PC-9 (cell line): Measurements from ENCODE around the gene LAPTM5. TPM values are rescaled to one million over a fixed set of nuclear protein-coding genes. Genes with fewer than 3 reads are reported as not detected.
A peak's percentile ranks its signal among the peaks of the same experiment; 100 is the strongest.

Experiments
- BruUV-seq: library from RNA; stranded (reverse); fragments of 400-500 nt; replicated peaks from 2 replicates; lab custom pipeline; 2021; lab: Mats Ljungman, UMichigan
- CTCF ChIA-PET: fragments of 300-600 bp; sonication (Branson Sonifier 250); formaldehyde crosslinking; loops from one replicate; lab custom pipeline; 2022; ENCODE audit warnings: antibody characterized with exemption; lab: Charles Lee
- POLR2A ChIA-PET: fragments of 300-600 bp; sonication (Branson Sonifier 250); formaldehyde crosslinking; loops from one replicate; lab custom pipeline; 2022; ENCODE audit warnings: antibody characterized with exemption; ENCODE audit not compliant: unreplicated experiment; lab: Charles Lee
- DNase-seq, 2 experiments: peaks; one replicate each; pipeline versions ENCODE4 v3.0.0 to v3.0.0-alpha.2; 2015 to 2022; ENCODE audit warnings: mixed read lengths in 1 of 2
- H2AFZ ChIP-seq: fragments of 200-600 bp; sonication (generic); 2 replicates; pipeline ENCODE4 v1.8.1; 2017; ENCODE audit warnings: antibody characterized with exemption
- H3F3A ChIP-seq: fragments of 200-600 bp; sonication (generic); 2 replicates; pipeline ENCODE4 v1.8.1; 2017; ENCODE audit warnings: antibody characterized with exemption, mild to moderate bottlenecking, low read depth; ENCODE audit not compliant: insufficient read depth
- H3K27ac ChIP-seq: fragments of 200-600 bp; sonication (generic); 2 replicates; pipeline ENCODE4 v1.6.1; 2016; ENCODE audit warnings: mixed run types
- H3K27me3 ChIP-seq: fragments of 200-600 bp; sonication (generic); 2 replicates; pipeline ENCODE4 v1.6.1; 2016; ENCODE audit warnings: low read depth, mixed run types; ENCODE audit not compliant: insufficient read depth
- H3K36me3 ChIP-seq: fragments of 200-600 bp; sonication (generic); 2 replicates; pipeline ENCODE4 v1.6.1; 2016; ENCODE audit warnings: low read depth, mixed run types
- H3K4me1 ChIP-seq: fragments of 200-600 bp; sonication (generic); replicated peaks from 2 replicates; pipeline ENCODE4 v1.6.1; 2016; ENCODE audit warnings: mixed run types; ENCODE audit not compliant: insufficient read depth
- H3K4me2 ChIP-seq: fragments of 200-600 bp; sonication (generic); 2 replicates; pipeline ENCODE4 v1.6.1; 2017; ENCODE audit warnings: mixed run types
- H3K4me3 ChIP-seq: fragments of 200-600 bp; sonication (generic); 2 replicates; pipeline ENCODE4 v1.6.1; 2016; ENCODE audit warnings: mixed run types
- H3K79me2 ChIP-seq: fragments of 200-600 bp; sonication (generic); 2 replicates; pipeline ENCODE4 v1.6.1; 2017; ENCODE audit warnings: low read depth, mixed run types
- H3K9me2 ChIP-seq: fragments of 200-600 bp; sonication (generic); 2 replicates; pipeline ENCODE4 v1.8.1; 2017; ENCODE audit warnings: mild to moderate bottlenecking; ENCODE audit not compliant: insufficient read depth
- H3K9me3 ChIP-seq: fragments of 200-600 bp; sonication (generic); 2 replicates; pipeline ENCODE4 v1.8.1; 2016; ENCODE audit warnings: low read depth; ENCODE audit not compliant: insufficient read depth
- H4K20me1 ChIP-seq: fragments of 200-600 bp; sonication (generic); 2 replicates; pipeline ENCODE4 v1.8.1; 2017; ENCODE audit not compliant: insufficient read depth
- EZH2 ChIP-seq: fragments of 200-600 bp; sonication (generic); IDR thresholded peaks from 2 replicates; pipeline ENCODE4 v1.8.0; 2017; ENCODE audit warnings: antibody characterized with exemption, low read depth
- intact Hi-C: fragments of 100-400 bp; cut with micrococcal nuclease; formaldehyde crosslinking; loops from one replicate; pipeline ENCODE4 v1.10.0; 2022; ENCODE audit not compliant: unreplicated experiment
- total RNA-seq: library from RNA; stranded (reverse); gene quantifications from 2 replicates; pipeline ENCODE4 v1.2.3, GENCODE V29; 2021
- TF ChIP-seq, protein P1 (sequence below): fragments of 200-600 bp; sonication (generic); conservative IDR thresholded peaks from 2 replicates; pipeline ENCODE4 v1.6.1; 2017; ENCODE audit warnings: mixed run types, antibody characterized with exemption, mild to moderate bottlenecking, moderate library complexity

Gene LAPTM5
- total RNA-seq, 1 experiment from 2014 or later, result 5.0 TPM

- Histone ChIP-seq H3K79me2 (no peaks in the 10 kb centered on the region), H2AFZ (no peak overlapping the region), H3K4me1 (peaks cover 25% of the 10 kb centered on the region), H3K9me3 (no peaks in the 10 kb centered on the region), H3K4me3 (no peak overlapping the region), H3F3A (peaks cover 24% of the 10 kb centered on the region), H4K20me1 (no peaks in the 10 kb centered on the region), H3K27me3 (no peaks in the 10 kb centered on the region), H3K4me2 (peak overlapping the region; percentile 50), H3K9me2 (no peaks in the 10 kb centered on the region), H3K36me3 (no peaks in the 10 kb centered on the region), H3K27ac (peak overlapping the region; percentile 26; the same call in 1 of the 2 replicates)
- intact Hi-C loops, result loop anchor here (5.0 kb wide), 1 partner anchor 81 kb away; no protein-coding TSS in a partner anchor
- ChIA-PET POLR2A (interaction anchor here (0.6 kb wide), 1 partner anchor 20 kb away, joined by 3 read pairs; no protein-coding TSS in a partner anchor), CTCF (interaction anchor here (0.6 to 1.1 kb wide), 4 partner anchors 49 to 355 kb away, joined by 3 to 4 read pairs (median 4); no protein-coding TSS in a partner anchor)
- DNase-seq, result peak in 1 of 2 experiments; percentile 43
- no TSS peak for BruUV-seq
- TF ChIP-seq, protein P1, sequence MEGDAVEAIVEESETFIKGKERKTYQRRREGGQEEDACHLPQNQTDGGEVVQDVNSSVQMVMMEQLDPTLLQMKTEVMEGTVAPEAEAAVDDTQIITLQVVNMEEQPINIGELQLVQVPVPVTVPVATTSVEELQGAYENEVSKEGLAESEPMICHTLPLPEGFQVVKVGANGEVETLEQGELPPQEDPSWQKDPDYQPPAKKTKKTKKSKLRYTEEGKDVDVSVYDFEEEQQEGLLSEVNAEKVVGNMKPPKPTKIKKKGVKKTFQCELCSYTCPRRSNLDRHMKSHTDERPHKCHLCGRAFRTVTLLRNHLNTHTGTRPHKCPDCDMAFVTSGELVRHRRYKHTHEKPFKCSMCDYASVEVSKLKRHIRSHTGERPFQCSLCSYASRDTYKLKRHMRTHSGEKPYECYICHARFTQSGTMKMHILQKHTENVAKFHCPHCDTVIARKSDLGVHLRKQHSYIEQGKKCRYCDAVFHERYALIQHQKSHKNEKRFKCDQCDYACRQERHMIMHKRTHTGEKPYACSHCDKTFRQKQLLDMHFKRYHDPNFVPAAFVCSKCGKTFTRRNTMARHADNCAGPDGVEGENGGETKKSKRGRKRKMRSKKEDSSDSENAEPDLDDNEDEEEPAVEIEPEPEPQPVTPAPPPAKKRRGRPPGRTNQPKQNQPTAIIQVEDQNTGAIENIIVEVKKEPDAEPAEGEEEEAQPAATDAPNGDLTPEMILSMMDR, result no peak
- no peak for TF ChIP-seq EZH2
These were observed 41.0 kb upstream of the LAPTM5 start for GRCh38 chr1:30798389-30799232.

DNA sequence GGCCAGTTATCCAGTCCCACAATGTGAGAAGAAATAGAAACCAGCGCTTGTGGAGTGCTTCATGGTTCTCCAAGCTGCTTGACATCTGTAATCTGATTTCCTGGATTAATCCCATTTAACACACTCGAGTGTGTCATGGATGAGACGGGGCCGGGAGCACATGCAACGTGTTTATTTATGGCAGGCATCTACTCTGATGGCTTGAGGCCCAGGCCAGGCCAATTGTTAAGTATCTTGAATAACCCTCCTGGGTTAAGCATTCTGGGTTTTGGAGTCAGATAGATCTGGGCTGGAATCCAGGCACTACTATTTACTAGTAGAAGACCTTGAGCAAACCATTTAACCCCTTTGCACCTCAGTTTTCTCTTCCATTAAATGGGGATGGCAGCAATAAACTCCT, 37.5 kb upstream of the LAPTM5 start:
- no peak overlapping the region for H2AFZ ChIP-seq
- POLR2A ChIA-PET, result no interaction called here
- BruUV-seq, result no TSS peak
- DNase-seq, result no peak
- no peak overlapping the region for H3K4me2 ChIP-seq
- H3K4me3 ChIP-seq, result no peak overlapping the region
- CTCF ChIA-PET, result no interaction called here
- no peaks in the 10 kb centered on the region for H3K36me3 ChIP-seq
- intact Hi-C loops, result loop anchor here (5.0 kb wide), 1 partner anchor 78 kb away; no protein-coding TSS in a partner anchor
- no peaks in the 10 kb centered on the region for H4K20me1 ChIP-seq
- H3K27me3 ChIP-seq, result no peaks in the 10 kb centered on the region
- peaks cover 24% of the 10 kb centered on the region for H3F3A ChIP-seq
- no peak for TF ChIP-seq EZH2
- TF ChIP-seq, protein P1, result no peak
- peaks cover 25% of the 10 kb centered on the region for H3K4me1 ChIP-seq
- no peak overlapping the region for H3K27ac ChIP-seq
- no peaks in the 10 kb centered on the region for H3K9me2 ChIP-seq
- H3K9me3 ChIP-seq, result no peaks in the 10 kb centered on the region
- H3K79me2 ChIP-seq, result no peaks in the 10 kb centered on the region

DNA sequence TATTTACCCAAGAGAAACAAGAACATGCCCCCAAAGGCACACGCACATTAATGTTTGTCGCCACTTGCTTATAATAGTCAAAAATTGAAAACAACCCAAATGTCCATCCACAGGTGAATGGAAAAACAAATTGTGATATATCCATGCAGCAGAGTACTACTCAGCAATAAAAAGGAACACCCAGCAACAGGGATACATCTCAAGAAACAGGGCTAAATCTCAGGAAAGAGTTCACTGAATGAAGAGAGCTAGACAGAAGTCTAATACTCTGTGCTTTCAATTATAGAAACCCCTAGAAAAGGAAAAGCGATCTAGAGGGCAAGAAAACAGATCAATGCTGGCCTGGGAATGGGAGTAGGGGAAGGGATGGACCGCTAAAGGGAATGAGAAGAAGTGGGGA, 36.7 kb upstream of the LAPTM5 start:
- POLR2A ChIA-PET, result no interaction called here
- DNase-seq, result no peak
- intact Hi-C loops, result no loop called here
- Histone ChIP-seq H2AFZ (no peak overlapping the region), H3K27ac (no peak overlapping the region), H3K27me3 (no peaks in the 10 kb centered on the region), H3K4me3 (no peak overlapping the region), H3K9me3 (no peaks in the 10 kb centered on the region), H3F3A (peaks cover 23% of the 10 kb centered on the region), H3K4me1 (peaks cover 22% of the 10 kb centered on the region), H4K20me1 (no peaks in the 10 kb centered on the region), H3K9me2 (no peaks in the 10 kb centered on the region), H3K4me2 (no peak overlapping the region), H3K36me3 (no peaks in the 10 kb centered on the region), H3K79me2 (no peaks in the 10 kb centered on the region)
- BruUV-seq, result no TSS peak
- TF ChIP-seq, protein P1, result no peak
- no peak for TF ChIP-seq EZH2
- CTCF ChIA-PET, result no interaction called here
